Activated CD4-positive, alpha-beta T cell treated with anti-CD3 and anti-CD28 coated beads, Interleukin-2, amount 50 U/mL, for 48 hours (primary cell): ENCODE results near the gene EIF5AL1.
"Not testable (repeated sequence)": the region's sequence is repeated elsewhere in the genome, so short reads cannot be mapped to it uniquely, and the experiment has no call there.

Experiments used
- DNase-seq, 2 experiments: peaks; one replicate each; pipeline ENCODE4 v3.0.0-alpha.2; 2020

Gene EIF5AL1

GRCh38 chr10:79511891-79512583 is at the start of gene EIF5AL1:
EIF5AL1 (plus strand) TSS chr10:79512533; CDS start chr10:79512650, 117 bp downstream.
- DNase-seq, result not testable (repeated sequence)

GRCh38 chr10:79463578-79464496 is 48.5 kb upstream of the EIF5AL1 start:
- no peak for DNase-seq

GRCh38 chr10:79465341-79465740 is 47.0 kb upstream of the EIF5AL1 start:
- DNase-seq, result no peak

- no peak for DNase-seq
These were observed 44.2 kb upstream of the EIF5AL1 start for GRCh38 chr10:79468015-79468560.

- DNase-seq, result no peak
These were observed 43.3 kb upstream of the EIF5AL1 start for GRCh38 chr10:79468841-79469585.

GRCh38 chr10:79470096-79470495 is 42.2 kb upstream of the EIF5AL1 start:
- DNase-seq, result no peak

- DNase-seq, result no peak
These were observed 40.6 kb upstream of the EIF5AL1 start for GRCh38 chr10:79471776-79472175.

GRCh38 chr10:79472449-79472848 is 39.9 kb upstream of the EIF5AL1 start:
- DNase-seq, result no peak

- DNase-seq, result no peak
These were observed 39.4 kb upstream of the EIF5AL1 start for GRCh38 chr10:79472951-79473350.

- DNase-seq, result no peak
These were observed 38.7 kb upstream of the EIF5AL1 start for GRCh38 chr10:79473496-79474095.

GRCh38 chr10:79475119-79475653 is 37.1 kb upstream of the EIF5AL1 start:
- no peak for DNase-seq

- no peak for DNase-seq
These were observed 36.5 kb upstream of the EIF5AL1 start for GRCh38 chr10:79475877-79476276.

GRCh38 chr10:79476645-79477044 is 35.7 kb upstream of the EIF5AL1 start:
- DNase-seq, result no peak

GRCh38 chr10:79477456-79477855 is 34.9 kb upstream of the EIF5AL1 start:
- no peak for DNase-seq

- DNase-seq, result no peak
These were observed 32.9 kb upstream of the EIF5AL1 start for GRCh38 chr10:79479283-79479909.

- DNase-seq, result no peak
These were observed 30.0 kb upstream of the EIF5AL1 start for GRCh38 chr10:79482304-79482703.

- DNase-seq, result no peak
These were observed 29.6 kb upstream of the EIF5AL1 start for GRCh38 chr10:79482741-79483140.

- DNase-seq, result no peak
These were observed 29.0 kb upstream of the EIF5AL1 start for GRCh38 chr10:79483299-79483698.

GRCh38 chr10:79483948-79484347 is 28.4 kb upstream of the EIF5AL1 start:
- no peak for DNase-seq

GRCh38 chr10:79484476-79484875 is 27.9 kb upstream of the EIF5AL1 start:
- no peak for DNase-seq

GRCh38 chr10:79487296-79488194 is 24.8 kb upstream of the EIF5AL1 start:
- peak; percentile 26 to 33 for DNase-seq
